GM13977 (cell line): ENCODE data around the gene FRMD4B.

Experiments used
- DNase-seq: peaks from one replicate; pipeline ENCODE4 v3.0.0; 2012; ENCODE audit warnings: low spot score
- CTCF ChIP-seq: IDR thresholded peaks from 2 replicates; pipeline ENCODE4 v1.5.1; 2012; ENCODE audit warnings: mild to moderate bottlenecking, control low read depth; ENCODE audit not compliant: insufficient read depth; ENCODE audit errors: extremely low read depth, missing control alignments
- in situ Hi-C: fragments of 300-500 bp; cut with MboI; formaldehyde crosslinking; loops from one replicate; pipeline ENCODE4 v1.12.0; 2022; ENCODE audit warnings: low sequenced_read_pairs, low pct_unique_long_range_greater_than_20kb, mixed read lengths, inconsistent platforms; ENCODE audit not compliant: unreplicated experiment

The FRMD4B gene

DNA sequence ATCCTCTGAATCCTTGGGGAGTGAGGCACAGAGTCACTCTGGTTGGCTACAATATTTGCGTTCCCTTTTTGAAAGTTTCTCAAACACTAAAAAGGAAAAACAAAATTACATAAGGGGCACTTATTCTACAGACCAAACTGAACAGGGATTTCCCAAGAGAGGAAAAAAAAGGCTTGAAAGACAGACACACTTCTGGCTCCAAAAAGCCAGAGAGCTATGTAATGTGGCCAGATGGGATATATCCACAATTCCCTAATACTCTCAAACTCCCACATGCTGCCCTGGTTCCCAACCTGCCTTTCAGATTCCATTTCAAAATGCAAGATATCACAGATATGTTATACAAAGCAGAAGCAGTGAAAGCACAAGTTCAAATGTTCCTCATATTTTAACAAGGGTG is 1.6 kb downstream of the FRMD4B start:
- in situ Hi-C loops: no loop called here
- no peak for TF ChIP-seq CTCF
- DNase-seq: peak; percentile 28

GRCh38 chr3:69379661-69380060 is 6.2 kb downstream of the FRMD4B start:
- no peak for TF ChIP-seq CTCF
- in situ Hi-C loops: no loop called here
- no peak for DNase-seq

GRCh38 chr3:69378112-69378802 is 7.6 kb downstream of the FRMD4B start:
- no peak for DNase-seq
- in situ Hi-C loops: no loop called here
- no peak for TF ChIP-seq CTCF

- no peak for DNase-seq
- no peak for TF ChIP-seq CTCF
- in situ Hi-C loops: no loop called here
Measured at GRCh38 chr3:69377262-69377661, 8.6 kb downstream of the FRMD4B start.

DNA sequence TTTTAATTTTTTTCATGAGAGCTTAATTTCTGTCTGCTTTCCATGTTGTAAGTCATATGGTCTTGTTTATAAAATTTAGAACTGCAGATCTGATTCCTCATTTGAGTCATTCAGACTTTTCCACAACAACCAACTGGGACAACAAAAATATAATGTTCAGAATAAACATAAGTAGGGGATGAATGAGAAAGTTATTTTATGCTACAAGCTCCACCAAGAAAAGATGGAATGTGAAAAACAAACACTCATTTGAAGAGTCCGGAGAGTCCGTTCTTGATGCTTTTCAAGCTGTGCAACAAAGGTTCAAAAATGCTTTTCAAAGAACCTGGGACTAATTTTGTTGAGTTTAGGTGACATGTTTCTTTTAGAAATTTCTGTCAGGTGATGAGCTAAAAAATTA is 9.2 kb downstream of the FRMD4B start:
- no peak for TF ChIP-seq CTCF
- in situ Hi-C loops: no loop called here
- DNase-seq: no peak

GRCh38 chr3:69371816-69372215 is 14.1 kb downstream of the FRMD4B start:
- TF ChIP-seq CTCF: no peak
- in situ Hi-C loops: no loop called here
- DNase-seq: no peak

- in situ Hi-C loops: no loop called here
- no peak for DNase-seq
- no peak for TF ChIP-seq CTCF
Measured at GRCh38 chr3:69370901-69371301, 15.0 kb downstream of the FRMD4B start.
